Nephron (organoid): ENCODE results near the gene CDH4.

Experiments
- H3K27ac Mint-ChIP-seq, 3 experiments: 2 replicates each; pipeline ENCODE4 v1.8.0; 2020; ENCODE audit warnings: mixed read lengths in 3 of 3, mild to moderate bottlenecking in 2 of 3, moderate library complexity in 1 of 3
- H3K27me3 Mint-ChIP-seq: 2 replicates; pipeline ENCODE4 v1.8.0; 2021; ENCODE audit warnings: low read depth, mild to moderate bottlenecking, moderate library complexity, mixed read lengths
- H3K36me3 Mint-ChIP-seq: 2 replicates; pipeline ENCODE4 v1.8.0; 2020; ENCODE audit warnings: low read depth, mixed read lengths
- H3K4me1 Mint-ChIP-seq: 2 replicates; pipeline ENCODE4 v1.8.0; 2020; ENCODE audit warnings: mixed read lengths
- H3K4me3 Mint-ChIP-seq, 3 experiments: 2 replicates each; pipeline ENCODE4 v1.8.0; 2020; ENCODE audit warnings: mild to moderate bottlenecking in 3 of 3, mixed read lengths in 3 of 3, moderate library complexity in 2 of 3
- H3K9me3 Mint-ChIP-seq: 2 replicates; pipeline ENCODE4 v1.8.0; 2020; ENCODE audit warnings: mixed read lengths
- CTCF ChIP-seq, 3 experiments: fragments of 200-600 bp; sonication (generic); IDR thresholded peaks; one replicate each; pipeline ENCODE4 v1.5.0; 2021; ENCODE audit warnings: antibody characterized with exemption in 3 of 3; ENCODE audit not compliant: unreplicated experiment in 3 of 3

The CDH4 gene

GRCh38 chr20:61646986-61647385, 394.9 kb downstream of the CDH4 start:
- Mint-ChIP-seq H3K27me3 (peaks cover 37% of the 10 kb centered on the region), H3K4me3 (no peak overlapping the region), H3K36me3 (no peaks in the 10 kb centered on the region), H3K9me3 (no peaks in the 10 kb centered on the region), H3K4me1 (peaks cover 25% of the 10 kb centered on the region), H3K27ac (no peak overlapping the region)
- TF ChIP-seq CTCF (IDR thresholded peaks at IDR 0.05; ENCODE audit: unreplicated experiment in 3 of 3) = no peak

DNA sequence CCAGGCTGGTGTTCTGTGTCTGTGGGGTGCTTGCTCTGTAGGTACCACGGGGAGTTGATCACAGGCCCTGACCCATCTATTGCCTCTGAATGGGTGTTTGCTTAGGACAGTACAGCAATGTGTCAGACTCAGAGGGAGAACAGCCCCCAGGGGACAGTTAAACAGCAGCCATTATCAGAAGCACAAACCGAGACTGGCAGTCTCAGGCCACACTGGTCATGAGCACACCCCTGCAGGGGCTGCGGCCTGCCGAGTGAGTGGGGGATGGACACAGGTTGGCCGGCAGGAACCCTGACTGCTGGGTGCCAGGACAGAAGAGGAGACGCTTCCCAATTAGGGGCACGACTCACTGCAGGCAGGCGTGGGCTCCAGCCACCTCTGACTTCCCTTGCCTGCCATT, 395.6 kb downstream of the CDH4 start:
- H3K27ac Mint-ChIP-seq = no peak overlapping the region
- peaks cover 32% of the 10 kb centered on the region for H3K27me3 Mint-ChIP-seq

GRCh38 chr20:61649105-61649859, 397.2 kb downstream of the CDH4 start:
- H3K27ac Mint-ChIP-seq = no peak overlapping the region
- H3K9me3 Mint-ChIP-seq = no peaks in the 10 kb centered on the region
- no peak overlapping the region for H3K4me3 Mint-ChIP-seq
- H3K4me1 Mint-ChIP-seq = peaks cover 15% of the 10 kb centered on the region
- peaks cover 32% of the 10 kb centered on the region for H3K27me3 Mint-ChIP-seq
- no peaks in the 10 kb centered on the region for H3K36me3 Mint-ChIP-seq
- TF ChIP-seq CTCF (IDR thresholded peaks at IDR 0.05; ENCODE audit: unreplicated experiment in 3 of 3) = no peak

More for the DNA sequence above, 395.6 kb downstream of the CDH4 start:
- TF ChIP-seq CTCF (IDR thresholded peaks at IDR 0.05; ENCODE audit: unreplicated experiment in 3 of 3) = no peak
- Mint-ChIP-seq H3K9me3 (no peaks in the 10 kb centered on the region), H3K4me1 (peaks cover 25% of the 10 kb centered on the region), H3K36me3 (no peaks in the 10 kb centered on the region), H3K4me3 (no peak overlapping the region)

GRCh38 chr20:61649860-61650162, 397.8 kb downstream of the CDH4 start:
- H3K9me3 Mint-ChIP-seq = no peaks in the 10 kb centered on the region
- H3K27ac Mint-ChIP-seq = no peak overlapping the region
- peaks cover 10% of the 10 kb centered on the region for H3K4me1 Mint-ChIP-seq
- H3K4me3 Mint-ChIP-seq = no peak overlapping the region
- no peaks in the 10 kb centered on the region for H3K36me3 Mint-ChIP-seq
- no peak for TF ChIP-seq CTCF (IDR thresholded peaks at IDR 0.05; ENCODE audit: unreplicated experiment in 3 of 3)
- H3K27me3 Mint-ChIP-seq = peaks cover 34% of the 10 kb centered on the region

DNA sequence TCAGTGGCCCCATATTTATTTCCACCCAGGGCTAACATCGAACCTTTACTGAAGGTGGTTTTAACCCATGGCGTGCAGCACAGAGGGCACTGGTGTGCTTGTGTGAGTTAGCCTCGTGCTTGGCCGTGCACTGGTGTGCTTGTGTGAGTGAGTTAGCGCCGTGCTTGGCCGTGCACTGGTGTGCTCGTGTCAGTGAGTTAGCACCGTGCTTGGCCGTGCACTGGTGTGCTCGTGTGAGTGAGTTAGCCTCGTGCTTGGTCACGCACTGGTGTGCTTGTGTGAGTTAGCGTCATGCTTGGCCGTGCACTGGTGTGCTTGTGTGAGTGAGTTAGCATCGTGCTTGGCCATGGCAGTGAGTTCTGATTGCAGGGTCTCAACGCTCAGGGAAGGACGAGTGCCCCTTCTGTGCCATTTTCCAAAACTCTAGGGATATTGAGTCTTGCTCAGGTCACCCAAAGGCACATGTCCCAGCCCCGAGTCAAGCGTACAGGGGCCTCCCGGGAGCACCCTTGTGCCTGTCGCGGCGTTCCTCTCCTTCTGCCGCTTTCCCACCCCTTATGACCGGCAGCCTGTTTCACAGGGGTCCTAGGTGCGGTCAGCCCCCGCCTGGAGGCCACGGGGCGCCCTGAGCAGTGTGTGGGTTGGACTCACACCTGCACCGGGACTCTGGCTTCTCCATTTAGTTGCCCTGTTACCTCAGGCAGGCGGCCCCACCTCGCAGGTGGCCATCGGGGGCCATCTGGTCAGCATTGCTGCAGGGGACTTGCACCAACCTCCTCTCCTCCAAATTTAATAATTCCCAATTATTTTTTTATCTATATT, 399.1 kb downstream of the CDH4 start:
- Mint-ChIP-seq H3K27ac (no peak overlapping the region), H3K9me3 (no peaks in the 10 kb centered on the region), H3K36me3 (no peaks in the 10 kb centered on the region), H3K4me3 (no peak overlapping the region), H3K4me1 (peaks cover 6% of the 10 kb centered on the region), H3K27me3 (peaks cover 38% of the 10 kb centered on the region)
- TF ChIP-seq CTCF (IDR thresholded peaks at IDR 0.05; ENCODE audit: unreplicated experiment in 3 of 3) = no peak
